ENCODE data around the gene PALLD. TPM values are rescaled to one million over a fixed set of nuclear protein-coding genes. Genes with fewer than 3 reads are reported as not detected.
"Not testable (repeated sequence)": the region's sequence is repeated elsewhere in the genome, so short reads cannot be mapped to it uniquely, and the experiment has no call there.

Gene PALLD
- total RNA-seq, 4 donors from 2014 or later = 266 to 761 (median 441) TPM

DNA sequence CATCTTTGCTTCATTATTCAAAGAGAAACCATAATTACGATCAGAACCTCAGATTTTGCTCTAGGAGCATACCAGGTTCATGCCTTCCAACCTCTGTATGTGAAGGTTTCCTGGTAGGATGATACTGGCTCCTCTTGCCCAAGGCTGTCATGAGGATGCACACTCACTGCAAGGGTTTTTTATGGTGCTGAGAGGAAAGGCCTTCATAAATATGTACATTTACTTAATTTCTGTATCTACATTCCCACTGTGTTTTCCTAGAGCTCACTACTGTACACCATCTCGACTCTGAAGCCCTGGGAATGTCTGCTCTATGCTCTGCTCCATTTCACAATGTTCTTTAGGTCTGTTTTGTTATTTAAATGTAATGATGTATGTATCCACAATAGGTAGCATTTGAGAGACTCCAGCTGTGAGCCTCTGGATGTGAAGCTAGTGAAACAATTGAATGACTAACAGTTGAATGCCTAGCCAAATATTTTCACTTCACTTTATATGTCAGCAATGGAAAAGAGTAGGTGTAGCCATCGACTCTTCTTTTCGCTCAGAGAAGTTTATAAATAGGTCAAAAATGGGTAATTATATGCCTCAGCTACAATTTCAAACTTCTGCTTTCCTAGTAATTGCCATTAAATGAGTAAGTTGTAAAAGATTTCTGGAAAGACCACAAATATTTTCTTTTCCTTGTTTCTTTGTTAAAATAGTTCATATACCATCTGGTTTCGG lies 228.0 kb downstream of the PALLD start:
- Histone ChIP-seq H3K36me3 (no peaks in the 10 kb centered on the region), H3K27me3 (no peaks in the 10 kb centered on the region), H3K9me3 (no peaks in the 10 kb centered on the region), H3K4me1 (no peaks in the 10 kb centered on the region), H3K27ac (peak overlapping the region in 1 of 2 donors; percentile 29), H3K4me3 (no peak overlapping the region)
- intact Hi-C loops (cut with DNase I; ENCODE audit: low total_unique reads) = no loop called here
- no peak for DNase-seq
- no peak for TF ChIP-seq POLR2A (IDR thresholded peaks at IDR 0.05)
- TF ChIP-seq, protein P1, sequence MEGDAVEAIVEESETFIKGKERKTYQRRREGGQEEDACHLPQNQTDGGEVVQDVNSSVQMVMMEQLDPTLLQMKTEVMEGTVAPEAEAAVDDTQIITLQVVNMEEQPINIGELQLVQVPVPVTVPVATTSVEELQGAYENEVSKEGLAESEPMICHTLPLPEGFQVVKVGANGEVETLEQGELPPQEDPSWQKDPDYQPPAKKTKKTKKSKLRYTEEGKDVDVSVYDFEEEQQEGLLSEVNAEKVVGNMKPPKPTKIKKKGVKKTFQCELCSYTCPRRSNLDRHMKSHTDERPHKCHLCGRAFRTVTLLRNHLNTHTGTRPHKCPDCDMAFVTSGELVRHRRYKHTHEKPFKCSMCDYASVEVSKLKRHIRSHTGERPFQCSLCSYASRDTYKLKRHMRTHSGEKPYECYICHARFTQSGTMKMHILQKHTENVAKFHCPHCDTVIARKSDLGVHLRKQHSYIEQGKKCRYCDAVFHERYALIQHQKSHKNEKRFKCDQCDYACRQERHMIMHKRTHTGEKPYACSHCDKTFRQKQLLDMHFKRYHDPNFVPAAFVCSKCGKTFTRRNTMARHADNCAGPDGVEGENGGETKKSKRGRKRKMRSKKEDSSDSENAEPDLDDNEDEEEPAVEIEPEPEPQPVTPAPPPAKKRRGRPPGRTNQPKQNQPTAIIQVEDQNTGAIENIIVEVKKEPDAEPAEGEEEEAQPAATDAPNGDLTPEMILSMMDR (IDR thresholded peaks at IDR 0.05) = no peak

DNA sequence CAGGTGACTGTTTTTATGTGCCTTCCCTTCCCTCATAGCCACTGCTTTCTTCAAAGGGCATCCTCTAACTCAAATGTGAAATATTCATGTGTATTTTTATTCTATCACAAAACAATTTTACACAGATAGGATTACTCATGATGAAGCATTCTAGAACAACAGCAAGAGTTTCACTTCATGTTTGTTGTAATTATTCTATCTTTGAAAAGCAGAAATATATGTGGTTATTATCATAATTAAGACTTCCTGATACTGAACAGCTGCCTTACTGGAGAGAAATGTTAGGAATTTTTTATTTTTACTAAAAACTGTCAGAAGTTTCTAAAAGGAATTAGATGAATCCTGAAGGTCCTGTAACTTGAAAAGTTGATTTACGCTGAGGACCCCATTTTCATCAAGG lies 229.1 kb downstream of the PALLD start:
- no peaks in the 10 kb centered on the region for H3K9me3 ChIP-seq
- TF ChIP-seq, protein P1 (IDR thresholded peaks at IDR 0.05) = no peak
- no peak for TF ChIP-seq POLR2A (IDR thresholded peaks at IDR 0.05)
- no peaks in the 10 kb centered on the region for H3K27me3 ChIP-seq
- H3K4me3 ChIP-seq = no peak overlapping the region
- H3K36me3 ChIP-seq = no peaks in the 10 kb centered on the region
- H3K4me1 ChIP-seq = no peaks in the 10 kb centered on the region
- intact Hi-C loops (cut with DNase I; ENCODE audit: low total_unique reads) = no loop called here
- peak overlapping the region; percentile 15 to 59 for H3K27ac ChIP-seq
- no peak for DNase-seq

DNA sequence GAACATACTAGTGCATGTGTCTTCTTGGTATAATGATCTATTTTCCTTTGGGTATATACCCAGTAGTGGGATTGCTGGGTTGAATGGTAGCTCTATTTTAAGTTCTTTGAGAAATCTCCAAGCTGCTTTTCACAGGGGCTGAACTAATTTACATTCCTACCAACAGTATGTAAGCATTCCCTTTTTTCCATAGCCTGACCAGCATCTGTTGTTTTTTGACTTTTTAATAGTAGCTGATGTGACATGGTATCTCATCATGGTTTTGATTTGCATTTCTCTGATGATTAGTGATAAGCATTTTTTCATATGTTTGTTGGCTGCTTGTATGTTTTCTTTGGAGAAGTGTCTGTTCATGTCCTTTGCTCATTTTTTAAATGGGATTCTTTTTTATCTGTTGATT lies 230.3 kb downstream of the PALLD start:
- intact Hi-C loops (cut with DNase I; ENCODE audit: low total_unique reads); H3K36me3 ChIP-seq; H3K27ac ChIP-seq; H3K4me1 ChIP-seq; H3K4me3 ChIP-seq; H3K9me3 ChIP-seq; DNase-seq; H3K27me3 ChIP-seq: not testable (repeated sequence)

DNA sequence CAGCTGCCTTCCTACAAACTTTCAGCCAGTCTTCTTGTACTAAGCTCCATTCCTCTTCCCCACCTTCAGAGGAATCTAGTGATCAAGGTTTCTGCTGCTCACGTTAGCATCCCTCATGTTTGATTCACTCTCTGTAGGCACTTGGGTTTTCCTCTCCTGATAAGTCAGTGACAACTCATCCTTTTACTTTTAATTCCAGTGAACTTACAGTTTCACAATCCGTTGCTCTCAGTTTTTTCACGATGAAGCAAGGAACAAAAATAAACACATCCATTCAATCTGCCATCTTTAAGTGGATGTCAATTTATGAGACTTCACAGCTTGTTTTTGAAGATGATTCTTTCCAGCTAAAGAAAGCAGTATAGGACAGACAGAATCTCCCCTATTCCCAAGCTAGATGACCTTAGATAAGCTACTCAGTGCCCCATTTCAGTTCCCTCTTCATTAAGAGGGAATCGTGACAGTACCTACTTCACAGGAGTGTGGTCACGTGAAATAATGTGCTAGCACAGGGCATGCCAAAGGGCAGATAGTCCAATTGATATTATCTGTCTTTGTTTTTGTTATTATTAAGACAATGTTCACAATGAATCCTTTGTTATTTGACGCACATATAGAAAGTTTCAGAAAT lies 234.3 kb downstream of the PALLD start:
- DNase-seq = no peak
- Histone ChIP-seq H3K4me1 (peaks cover 0 to 3% of the 10 kb centered on the region in 2 donors), H3K4me3 (no peak overlapping the region), H3K36me3 (no peaks in the 10 kb centered on the region), H3K27me3 (no peaks in the 10 kb centered on the region), H3K27ac (peak overlapping the region; percentile 76 to 85), H3K9me3 (no peaks in the 10 kb centered on the region)
- TF ChIP-seq, protein P1 (IDR thresholded peaks at IDR 0.05) = no peak
- no peak for TF ChIP-seq POLR2A (IDR thresholded peaks at IDR 0.05)
- intact Hi-C loops (cut with DNase I; ENCODE audit: low total_unique reads) = no loop called here

DNA sequence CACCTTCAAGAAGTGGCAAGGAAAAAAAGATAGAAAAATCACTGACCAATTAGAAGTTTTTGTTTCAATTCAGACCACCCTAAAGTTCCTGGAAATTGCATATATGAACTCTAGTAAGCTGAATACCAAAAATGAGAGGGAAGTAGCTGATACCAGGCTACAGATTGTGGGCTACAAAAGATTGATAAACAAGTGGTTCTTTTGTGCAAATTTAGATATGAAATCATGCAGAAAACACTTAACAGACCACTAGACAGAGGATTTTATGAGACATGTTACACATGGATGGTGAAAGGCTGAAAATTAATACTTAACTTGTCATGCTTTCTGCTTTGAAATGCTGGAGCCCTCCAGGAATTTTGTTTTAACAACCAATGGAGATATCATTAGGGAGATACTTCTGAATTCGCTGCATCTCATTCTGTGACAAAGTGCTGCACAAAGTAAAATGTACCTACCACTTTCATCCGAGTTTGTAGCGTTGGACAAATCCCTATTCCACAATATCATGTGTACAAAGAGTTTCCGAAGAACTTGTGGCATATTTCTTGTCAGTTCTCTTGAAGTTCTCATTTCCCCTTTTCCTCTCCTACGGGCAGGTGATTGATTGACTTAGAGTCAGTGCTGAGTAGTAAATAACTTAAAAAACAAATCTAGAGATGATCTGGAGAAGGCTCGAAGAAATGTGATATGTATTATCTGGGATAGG lies 235.0 kb downstream of the PALLD start:
- peak overlapping the region; percentile 76 to 85 for H3K27ac ChIP-seq
- intact Hi-C loops (cut with DNase I; ENCODE audit: low total_unique reads) = no loop called here
- H3K36me3 ChIP-seq = no peaks in the 10 kb centered on the region
- H3K4me1 ChIP-seq = peaks cover 0 to 3% of the 10 kb centered on the region in 2 donors
- DNase-seq = no peak
- no peak for TF ChIP-seq POLR2A (IDR thresholded peaks at IDR 0.05)
- TF ChIP-seq, protein P1 (IDR thresholded peaks at IDR 0.05) = no peak
- no peaks in the 10 kb centered on the region for H3K27me3 ChIP-seq
- H3K4me3 ChIP-seq = no peak overlapping the region
- H3K9me3 ChIP-seq = no peaks in the 10 kb centered on the region
